Stimulated activated CD8-positive, alpha-beta memory T cell treated with anti-CD3 and anti-CD28 coated beads, Interleukin-12 subunit alpha, Interleukin-12 subunit beta, amount 100 ng/mL, for 24 hours (primary cell): Measurements from ENCODE around the gene TLL1.

ENCODE experiments used
- DNase-seq: peaks from one replicate; pipeline ENCODE4 v3.0.0-alpha.2; 2020; ENCODE audit errors: extremely low read depth

The TLL1 gene

GRCh38 chr4:165872461-165873297 is at the start of gene TLL1:
TLL1 (plus strand) TSS chr4:165873237; CDS start chr4:165873905, 668 bp downstream.
- DNase-seq = no peak

GRCh38 chr4:165826166-165826565 is 46.9 kb upstream of the TLL1 start:
- DNase-seq = no peak

- DNase-seq = no peak
Observed at GRCh38 chr4:165827018-165827417, 46.0 kb upstream of the TLL1 start.

- no peak for DNase-seq
Observed at GRCh38 chr4:165828928-165829327, 44.1 kb upstream of the TLL1 start.

- no peak for DNase-seq
Observed at GRCh38 chr4:165834116-165834515, 38.9 kb upstream of the TLL1 start.

GRCh38 chr4:165838575-165838974 is 34.5 kb upstream of the TLL1 start:
- DNase-seq = no peak

- DNase-seq = no peak
Observed at GRCh38 chr4:165839615-165840333, 33.3 kb upstream of the TLL1 start.

- no peak for DNase-seq
Observed at GRCh38 chr4:165842684-165843083, 30.4 kb upstream of the TLL1 start.

DNA sequence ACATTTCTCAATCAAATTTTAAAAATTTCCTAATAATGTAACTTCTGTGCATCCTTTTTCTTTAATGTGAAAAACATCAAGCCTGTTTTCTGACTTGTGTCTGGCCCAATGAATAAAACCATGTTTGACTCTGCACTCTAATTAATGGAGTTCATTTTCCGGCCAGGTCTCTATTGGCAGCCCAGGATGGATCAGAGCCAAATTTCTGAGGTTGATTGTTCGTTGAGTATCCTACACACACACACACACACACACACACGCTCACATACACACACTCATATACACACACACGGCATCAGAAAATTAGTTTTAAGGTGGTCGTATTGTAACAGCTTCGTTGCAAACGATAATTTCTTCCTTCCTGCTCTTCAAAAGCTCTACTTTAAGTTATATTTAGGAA is 28.9 kb upstream of the TLL1 start:
- no peak for DNase-seq

DNA sequence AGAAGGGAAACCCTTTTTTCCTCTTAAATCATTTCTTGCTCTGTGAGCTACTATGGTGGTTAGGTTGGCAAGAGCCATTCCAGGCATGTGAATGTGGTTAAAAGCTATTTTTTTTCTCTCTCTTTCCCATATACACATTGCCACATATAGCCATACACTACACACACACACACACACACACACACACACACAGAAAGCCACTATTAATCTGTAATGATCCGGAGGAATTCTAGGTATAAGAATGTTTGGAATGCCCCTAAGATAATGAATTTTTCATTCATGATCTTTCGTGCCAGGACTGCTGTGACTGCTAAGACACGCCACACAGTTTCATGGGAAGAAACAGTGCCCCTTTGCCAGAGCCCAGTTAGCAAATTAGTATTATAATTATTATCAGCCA is 21.8 kb upstream of the TLL1 start:
- DNase-seq = no peak

DNA sequence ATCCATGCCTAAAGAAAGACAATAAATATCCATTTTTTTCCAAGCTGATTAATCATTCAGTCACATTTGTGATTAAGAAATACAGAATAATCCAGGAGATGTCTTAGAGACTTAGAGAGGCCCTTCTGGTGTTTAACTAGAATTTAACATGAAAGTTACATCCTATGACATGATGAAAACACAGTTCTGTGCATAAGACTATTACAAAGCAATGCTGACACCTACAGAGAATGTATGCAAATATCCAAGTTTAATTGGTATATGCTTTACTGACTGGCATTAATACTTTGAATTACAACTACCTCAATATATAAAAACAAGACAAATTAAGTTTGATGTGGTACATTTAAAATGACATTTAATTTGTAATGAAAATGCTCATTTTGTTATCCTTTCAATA is 17.8 kb upstream of the TLL1 start:
- no peak for DNase-seq

- DNase-seq = no peak
Observed at GRCh38 chr4:165861363-165861762, 11.7 kb upstream of the TLL1 start.

GRCh38 chr4:165864271-165864670 is 8.8 kb upstream of the TLL1 start:
- DNase-seq = no peak

- DNase-seq = no peak
Observed at GRCh38 chr4:165866019-165866650, 6.9 kb upstream of the TLL1 start.

DNA sequence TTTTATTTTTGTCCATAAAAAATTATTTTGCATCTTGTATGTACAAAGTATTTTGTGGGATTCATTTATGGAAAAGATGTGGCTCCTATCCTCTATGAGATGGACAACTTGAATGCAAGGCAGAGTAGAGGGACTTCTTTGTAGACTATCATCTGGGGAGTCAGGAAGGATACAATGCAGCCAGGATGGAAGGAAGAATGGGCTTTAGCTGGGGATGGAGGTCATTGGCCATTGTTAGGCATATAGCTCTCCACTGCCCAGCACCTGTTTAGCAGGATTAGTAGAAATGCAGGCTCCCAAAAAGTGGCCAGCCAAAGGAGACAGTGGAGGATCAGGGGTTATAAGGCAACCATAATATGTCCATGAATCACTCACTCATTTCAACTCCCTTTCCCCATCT is 5.1 kb upstream of the TLL1 start:
- DNase-seq = no peak

GRCh38 chr4:165873298-165874071 is 448 bp downstream of the TLL1 start:
- DNase-seq = no peak

- no peak for DNase-seq
Observed at GRCh38 chr4:165874072-165874790, 1.2 kb downstream of the TLL1 start.

- DNase-seq = no peak
Observed at GRCh38 chr4:165874791-165875371, 1.8 kb downstream of the TLL1 start.

DNA sequence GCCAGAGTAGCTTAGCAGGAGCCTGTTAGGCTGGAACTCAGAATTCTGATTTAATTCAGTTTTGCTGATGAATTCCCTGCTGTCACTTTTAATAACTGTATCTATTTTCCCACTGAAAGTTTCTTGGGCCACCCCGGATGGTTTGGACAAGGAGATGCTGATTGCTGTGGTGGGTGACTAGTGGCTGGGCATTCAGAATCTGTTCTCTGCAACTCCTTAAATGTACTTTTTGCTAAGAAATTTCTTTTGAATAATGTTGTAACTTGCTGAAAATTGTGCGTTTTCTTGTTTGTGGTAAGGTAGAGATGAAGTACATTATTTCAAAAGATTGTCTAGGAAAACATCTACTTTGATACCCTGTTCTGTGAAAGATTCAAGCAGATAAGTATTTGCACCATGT is 2.4 kb downstream of the TLL1 start:
- DNase-seq = no peak

DNA sequence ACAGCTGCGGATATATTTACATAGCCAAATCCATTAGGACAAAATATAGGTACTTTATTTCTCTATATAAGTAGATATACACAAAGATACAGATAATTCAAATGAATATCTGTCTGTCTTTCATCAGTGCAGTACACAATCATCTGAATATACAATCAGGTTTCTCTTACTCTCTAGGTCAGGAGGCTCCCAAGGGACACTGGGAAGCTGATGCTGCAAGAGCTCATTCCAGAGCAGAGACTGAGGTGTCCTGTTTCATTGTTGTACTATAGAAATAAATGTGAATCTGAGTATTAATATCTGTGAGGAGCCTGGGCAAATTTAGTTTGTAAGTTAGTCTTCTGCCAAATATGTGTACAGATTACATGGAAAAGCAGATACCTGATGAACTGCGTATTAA is 4.2 kb downstream of the TLL1 start:
- no peak for DNase-seq

- DNase-seq = no peak
Observed at GRCh38 chr4:165879641-165880040, 6.6 kb downstream of the TLL1 start.
